Mesendoderm (in vitro differentiated cells): ENCODE measurements around the gene HID1.
"Not testable (repeated sequence)": the region's sequence is repeated elsewhere in the genome, so short reads cannot be mapped to it uniquely, and the experiment has no call there.

Source experiments
- DNase-seq: peaks from one replicate; pipeline ENCODE4 v3.0.0; 2013
- H2AK5ac ChIP-seq: 2 replicates; pipeline ENCODE4 v1.6.1; 2013; ENCODE audit warnings: low read length, inconsistent platforms
- H2BK120ac ChIP-seq: 2 replicates; pipeline ENCODE4 v1.6.1; 2013; ENCODE audit warnings: low read depth, mild to moderate bottlenecking, low read length, moderate library complexity, mixed read lengths
- H2BK15ac ChIP-seq: replicated peaks from 2 replicates; pipeline ENCODE4 v1.6.1; 2013; ENCODE audit warnings: low read depth, mild to moderate bottlenecking, moderate library complexity
- H2BK5ac ChIP-seq: 2 replicates; pipeline ENCODE4 v1.6.1; 2013; ENCODE audit warnings: low read length, inconsistent platforms
- H3K18ac ChIP-seq: 2 replicates; pipeline ENCODE4 v1.6.1; 2013; ENCODE audit warnings: mild to moderate bottlenecking, low read length, mixed read lengths
- H3K23ac ChIP-seq: one replicate; pipeline ENCODE4 v1.6.1; 2013; ENCODE audit warnings: low read length
- H3K27ac ChIP-seq: 2 replicates; pipeline ENCODE4 v1.5.1; 2013; ENCODE audit warnings: low read depth, mild to moderate bottlenecking, inconsistent platforms, low read length, moderate library complexity
- H3K27me3 ChIP-seq: 2 replicates; pipeline ENCODE4 v1.6.1; 2013; ENCODE audit warnings: low read length, control low read depth, mild to moderate bottlenecking, inconsistent platforms; ENCODE audit not compliant: insufficient read depth, poor library complexity
- H3K36me3 ChIP-seq: 2 replicates; pipeline ENCODE4 v1.6.1; 2013; ENCODE audit warnings: low read length, inconsistent platforms; ENCODE audit not compliant: control insufficient read depth, insufficient read depth
- H3K4ac ChIP-seq: one replicate; pipeline ENCODE4 v1.6.1; 2013; ENCODE audit warnings: low read depth, mild to moderate bottlenecking, low read length, moderate library complexity
- H3K4me1 ChIP-seq: 2 replicates; pipeline ENCODE4 v1.6.1; 2013; ENCODE audit warnings: low read depth, low read length, inconsistent platforms; ENCODE audit not compliant: control insufficient read depth
- H3K4me2 ChIP-seq: 2 replicates; pipeline ENCODE4 v1.6.1; 2013; ENCODE audit warnings: low read length
- H3K4me3 ChIP-seq: 2 replicates; pipeline ENCODE4 v1.5.1; 2013; ENCODE audit warnings: mild to moderate bottlenecking, low read length
- H3K56ac ChIP-seq: one replicate; pipeline ENCODE4 v1.6.1; 2013; ENCODE audit warnings: low read length
- H3K79me1 ChIP-seq: 2 replicates; pipeline ENCODE4 v1.6.1; 2013; ENCODE audit warnings: low read length, inconsistent platforms
- H3K79me2 ChIP-seq: 2 replicates; pipeline ENCODE4 v1.6.1; 2013; ENCODE audit warnings: mild to moderate bottlenecking, low read length; ENCODE audit not compliant: control insufficient read depth, insufficient read depth
- H3K9ac ChIP-seq: 2 replicates; pipeline ENCODE4 v1.6.1; 2013; ENCODE audit warnings: low read length, inconsistent platforms
- H4K5ac ChIP-seq: one replicate; pipeline ENCODE4 v1.6.1; 2013; ENCODE audit warnings: low read length
- H4K8ac ChIP-seq: one replicate; pipeline ENCODE4 v1.6.1; 2013; ENCODE audit warnings: low read depth, mild to moderate bottlenecking, control low read depth, low read length, moderate library complexity
- WGBS: extraction: QIAGEN DNeasy Blood & Tissue Kit; methylation state at CpG from one replicate; pipeline ENCODE4 v1.1.7; 2013; ENCODE audit warnings: low lambda C conversion rate, missing lambda C conversion rate; ENCODE audit not compliant: insufficient coverage; ENCODE audit errors: extremely low coverage; 5-methylcytosine and 5-hydroxymethylcytosine counted together

The HID1 gene

DNA sequence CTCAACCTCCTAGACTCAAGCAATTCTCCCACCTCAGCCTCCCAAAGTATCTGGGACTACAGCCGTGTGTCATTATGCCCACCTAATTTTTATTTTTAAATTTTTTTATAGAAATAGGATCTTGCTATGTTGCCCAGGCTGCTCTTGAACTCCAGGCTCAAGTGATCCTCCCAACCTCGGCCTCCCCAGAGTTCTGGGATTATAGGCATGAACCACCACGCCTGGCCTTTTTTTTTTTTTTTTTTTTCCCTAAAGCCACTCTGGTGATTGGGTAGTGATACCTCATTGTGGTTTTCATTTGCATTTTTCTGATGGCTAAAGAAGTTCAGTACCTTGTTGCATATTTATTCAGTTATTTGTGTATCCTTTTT lies 13.6 kb upstream of the HID1 start:
- no peak overlapping the region for H3K9ac ChIP-seq
- peaks cover 16% of the 10 kb centered on the region for H3K79me1 ChIP-seq
- H2AK5ac ChIP-seq: no peak overlapping the region
- H3K23ac ChIP-seq: no peak overlapping the region
- peaks cover 19% of the 10 kb centered on the region for H3K79me2 ChIP-seq
- H3K4me1 ChIP-seq: peaks cover 6% of the 10 kb centered on the region
- no peak overlapping the region for H4K8ac ChIP-seq
- no CpG with 5 or more reads among the region's 3 CpGs for WGBS
- no peaks in the 10 kb centered on the region for H3K36me3 ChIP-seq
- H4K5ac ChIP-seq: no peak overlapping the region
- no peak overlapping the region for H2BK15ac ChIP-seq
- no peaks in the 10 kb centered on the region for H3K27me3 ChIP-seq
- no peak overlapping the region for H3K18ac ChIP-seq
- no peak for DNase-seq
- H3K4ac ChIP-seq: no peak overlapping the region
- no peak overlapping the region for H2BK120ac ChIP-seq
- no peak overlapping the region for H3K56ac ChIP-seq
- no peak overlapping the region for H3K4me3 ChIP-seq
- no peak overlapping the region for H3K27ac ChIP-seq
- no peak overlapping the region for H3K4me2 ChIP-seq
- no peak overlapping the region for H2BK5ac ChIP-seq

DNA sequence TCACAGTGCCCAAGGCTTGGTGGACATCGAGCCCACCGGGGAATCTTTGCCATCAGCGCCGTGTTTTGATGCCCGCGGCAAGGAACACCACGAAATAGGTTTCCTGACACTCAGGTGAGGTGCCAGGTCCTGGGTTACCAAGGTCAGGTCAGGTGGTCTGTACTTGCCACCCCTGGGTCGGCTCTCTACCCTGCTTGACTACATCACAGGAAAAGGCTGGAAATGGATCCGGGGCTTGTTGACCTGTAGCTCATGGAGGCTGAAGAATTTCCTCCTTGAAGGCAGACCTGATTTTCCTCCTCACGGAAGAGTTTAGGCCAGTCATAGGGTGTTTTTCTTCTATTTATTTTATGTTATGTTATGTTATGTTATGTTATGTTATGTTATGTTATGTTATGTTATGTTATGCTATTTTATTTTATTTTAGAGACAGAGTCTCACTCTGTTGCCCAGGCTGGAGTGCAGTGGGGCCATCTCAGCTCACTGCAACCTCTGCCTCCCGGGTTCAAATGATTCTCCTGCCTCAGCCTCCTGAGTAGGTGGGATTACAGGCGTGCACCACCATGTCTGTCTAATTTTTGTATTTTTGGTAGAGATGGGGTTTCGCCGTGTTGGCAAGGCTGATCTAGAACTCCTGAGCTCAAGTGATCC lies 10.2 kb upstream of the HID1 start:
- DNase-seq: peak; percentile 60
- not testable (repeated sequence) for H3K36me3 ChIP-seq, H2AK5ac ChIP-seq, H3K23ac ChIP-seq, H3K79me2 ChIP-seq, H2BK120ac ChIP-seq, H3K79me1 ChIP-seq, H3K4me1 ChIP-seq, H2BK15ac ChIP-seq, H4K5ac ChIP-seq, H3K27me3 ChIP-seq
- peak overlapping the region; percentile 23 for H3K4me3 ChIP-seq
- peak overlapping the region; percentile 79 for H4K8ac ChIP-seq
- peak overlapping the region; percentile 37 for H3K4me2 ChIP-seq
- peak overlapping the region; percentile 91 for H3K9ac ChIP-seq
- H3K4ac ChIP-seq: peak overlapping the region; percentile 74
- WGBS: no CpG with 5 or more reads among the region's 14 CpGs
- peak overlapping the region; percentile 63 for H3K27ac ChIP-seq
- peak overlapping the region; percentile 35 for H3K18ac ChIP-seq
- H3K56ac ChIP-seq: peak overlapping the region; percentile 96
- H2BK5ac ChIP-seq: peak overlapping the region; percentile 69

DNA sequence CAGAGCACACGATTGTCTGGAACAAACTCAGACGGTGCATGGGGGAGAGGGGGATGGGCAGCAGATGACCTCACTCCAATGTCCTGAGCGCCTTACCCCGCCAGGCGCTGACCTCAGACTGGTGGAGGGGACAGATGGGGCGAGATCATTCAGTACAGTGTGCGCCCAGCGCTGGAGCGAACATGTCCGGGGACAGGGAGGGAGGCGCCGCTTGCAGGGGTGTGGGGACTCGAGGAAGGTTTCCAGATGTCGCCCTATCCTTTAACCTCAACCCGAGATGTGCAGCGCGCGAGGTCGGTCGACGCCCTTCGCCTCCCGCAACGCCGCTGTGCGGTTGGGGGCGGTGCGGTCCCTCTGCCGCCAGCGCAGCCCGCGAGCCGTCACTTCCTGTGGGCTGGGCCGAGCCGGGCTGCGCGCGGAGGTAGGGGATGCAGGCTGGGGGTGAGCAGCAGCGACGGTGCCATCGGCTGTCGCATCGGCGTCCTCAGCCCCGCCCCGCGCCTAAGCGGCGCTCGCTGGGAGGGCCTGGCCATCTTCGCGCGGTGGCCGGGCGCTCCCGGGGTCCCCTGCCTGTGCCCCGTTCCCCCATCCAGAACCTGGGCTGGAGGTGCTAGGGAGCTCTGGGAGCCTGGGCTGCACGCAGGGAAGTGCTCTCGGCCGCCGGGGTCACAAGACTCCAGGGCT lies 9.6 kb upstream of the HID1 start:
- no peak overlapping the region for H4K5ac ChIP-seq
- no peak overlapping the region for H2AK5ac ChIP-seq
- H2BK5ac ChIP-seq: peak overlapping the region; percentile 70
- peak overlapping the region; percentile 47 for H3K4me2 ChIP-seq
- H2BK15ac ChIP-seq: no peak overlapping the region
- H3K56ac ChIP-seq: peak overlapping the region; percentile 96
- peak overlapping the region; percentile 63 for H3K27ac ChIP-seq
- peaks cover 2% of the 10 kb centered on the region for H3K4me1 ChIP-seq
- no peaks in the 10 kb centered on the region for H3K36me3 ChIP-seq
- H3K79me1 ChIP-seq: no peaks in the 10 kb centered on the region
- peak overlapping the region; percentile 35 for H3K18ac ChIP-seq
- H3K9ac ChIP-seq: peak overlapping the region; percentile 91
- whole genome bisulfite sequencing: no CpG with 5 or more reads among the region's 61 CpGs
- H3K79me2 ChIP-seq: no peaks in the 10 kb centered on the region
- H3K4me3 ChIP-seq: peak overlapping the region; percentile 23
- H3K27me3 ChIP-seq: no peaks in the 10 kb centered on the region
- H2BK120ac ChIP-seq: no peak overlapping the region
- H3K4ac ChIP-seq: peak overlapping the region; percentile 74
- no peak overlapping the region for H3K23ac ChIP-seq
- peak overlapping the region; percentile 79 for H4K8ac ChIP-seq
- peak; percentile 94 for DNase-seq

GRCh38 chr17:74981318-74981978 lies 8.9 kb upstream of the HID1 start:
- no peaks in the 10 kb centered on the region for H3K27me3 ChIP-seq
- no peak overlapping the region for H2BK5ac ChIP-seq
- H4K5ac ChIP-seq: no peak overlapping the region
- H3K36me3 ChIP-seq: no peaks in the 10 kb centered on the region
- no peak overlapping the region for H3K18ac ChIP-seq
- H3K9ac ChIP-seq: peak overlapping the region; percentile 78
- H3K79me2 ChIP-seq: no peaks in the 10 kb centered on the region
- H3K79me1 ChIP-seq: no peaks in the 10 kb centered on the region
- H3K23ac ChIP-seq: no peak overlapping the region
- peak overlapping the region; percentile 91 for H3K56ac ChIP-seq
- no peak overlapping the region for H3K27ac ChIP-seq
- no peak overlapping the region for H2BK15ac ChIP-seq
- H2AK5ac ChIP-seq: no peak overlapping the region
- DNase-seq: no peak
- H3K4me1 ChIP-seq: no peaks in the 10 kb centered on the region
- no peak overlapping the region for H2BK120ac ChIP-seq
- peak overlapping the region; percentile 47 for H3K4me2 ChIP-seq
- no CpG with 5 or more reads among the region's 16 CpGs for WGBS
- no peak overlapping the region for H3K4ac ChIP-seq
- no peak overlapping the region for H3K4me3 ChIP-seq
- no peak overlapping the region for H4K8ac ChIP-seq

GRCh38 chr17:74979408-74980146 lies 7.0 kb upstream of the HID1 start:
- Histone ChIP-seq H3K79me2 (no peaks in the 10 kb centered on the region), H3K79me1 (no peaks in the 10 kb centered on the region), H3K18ac (no peak overlapping the region), H3K4me2 (no peak overlapping the region), H4K8ac (no peak overlapping the region), H3K36me3 (no peaks in the 10 kb centered on the region), H4K5ac (no peak overlapping the region), H3K4me1 (no peaks in the 10 kb centered on the region), H2AK5ac (no peak overlapping the region), H3K4me3 (no peak overlapping the region), H2BK5ac (no peak overlapping the region), H3K27me3 (no peaks in the 10 kb centered on the region), H2BK120ac (no peak overlapping the region), H3K56ac (no peak overlapping the region), H2BK15ac (no peak overlapping the region), H3K9ac (no peak overlapping the region), H3K27ac (no peak overlapping the region), H3K23ac (no peak overlapping the region), H3K4ac (no peak overlapping the region)
- no CpG with 5 or more reads among the region's 17 CpGs for WGBS
- DNase-seq: no peak
